Lung microvascular endothelial cell (primary cell): ENCODE measurements around the gene APBB2. TPM values are rescaled to one million over a fixed set of nuclear protein-coding genes. Genes with fewer than 3 reads are reported as not detected.
A peak's percentile ranks its signal among the peaks of the same experiment; 100 is the strongest.
"Not testable (repeated sequence)": the region's sequence is repeated elsewhere in the genome, so short reads cannot be mapped to it uniquely, and the experiment has no call there.

ENCODE experiments used
- DNase-seq, 2 donors: peaks; one replicate each; pipeline versions ENCODE4 v3.0.0 to v3.0.0-alpha.2; 2010; ENCODE audit warnings: low read depth in 2 of 2
- total RNA-seq: library from RNA; depleted of rRNA; stranded (reverse); fragments of >200 nt; gene quantifications from 2 replicates; pipeline ENCODE4 v1.2.1, GENCODE V29; 2014

Gene APBB2
- total RNA-seq, 1 donor from 2014 or later = 18.5 TPM

- DNase-seq = no peak
These were observed 377.1 kb downstream of the APBB2 start for GRCh38 chr4:40837094-40837870.

DNA sequence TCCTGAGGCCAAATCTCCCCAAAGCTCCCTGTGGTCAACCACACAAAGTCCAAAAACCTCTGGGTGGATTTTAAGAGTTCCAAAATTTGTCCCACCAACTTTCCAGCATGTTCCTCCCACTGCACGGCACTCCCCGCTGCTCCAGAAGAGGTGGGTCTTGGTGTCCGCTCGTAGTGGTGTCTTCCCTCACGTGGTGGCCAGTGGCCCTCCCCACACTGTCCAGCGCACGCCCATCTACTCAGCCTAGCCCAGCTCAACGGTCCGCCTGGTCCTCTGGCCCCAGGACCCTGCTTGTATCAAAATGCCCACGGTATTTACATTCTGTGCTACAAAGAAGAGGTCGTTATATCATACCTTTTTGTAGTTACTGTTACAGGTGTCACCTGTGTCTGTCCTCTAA lies 381.1 kb downstream of the APBB2 start:
- no peak for DNase-seq

- DNase-seq = no peak
These were observed 382.2 kb downstream of the APBB2 start for GRCh38 chr4:40832175-40832574.

DNA sequence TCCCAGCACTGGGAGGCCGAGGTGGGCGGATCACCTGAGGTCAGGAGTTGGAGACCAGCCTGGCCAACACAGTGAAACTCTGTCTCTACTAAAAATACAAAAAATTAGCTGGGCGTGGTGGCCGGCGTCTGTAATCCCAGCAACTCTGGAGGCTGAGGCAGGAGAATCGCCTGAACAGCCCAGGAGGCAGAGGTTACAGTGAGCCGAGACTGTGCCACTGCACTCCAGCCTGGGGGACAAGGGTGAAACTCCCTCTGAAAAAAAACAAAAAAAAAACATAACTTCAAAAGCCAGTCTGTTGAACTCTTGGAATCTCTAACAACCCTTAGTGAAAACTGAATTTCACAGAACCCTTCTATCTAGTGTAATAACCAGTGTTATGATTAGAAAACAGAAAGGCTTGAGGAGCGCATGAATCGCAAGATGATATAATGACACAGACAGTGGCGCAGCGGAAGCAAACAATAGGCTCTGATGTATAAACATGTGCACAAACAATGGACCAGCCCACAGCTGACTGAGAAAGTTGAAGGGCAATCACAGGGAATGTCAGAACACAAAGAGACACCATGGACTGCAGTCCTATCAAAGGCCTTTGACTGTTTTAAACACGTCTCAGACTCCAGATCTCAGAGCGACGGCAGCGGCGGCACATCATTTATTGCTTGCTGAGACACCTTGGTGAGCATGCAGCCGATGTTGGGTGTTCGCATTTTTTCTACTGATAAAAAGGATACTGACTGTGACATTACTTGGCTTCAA lies 383.0 kb downstream of the APBB2 start:
- no peak for DNase-seq

- no peak for DNase-seq
These were observed 384.8 kb downstream of the APBB2 start for GRCh38 chr4:40829586-40829985.

DNA sequence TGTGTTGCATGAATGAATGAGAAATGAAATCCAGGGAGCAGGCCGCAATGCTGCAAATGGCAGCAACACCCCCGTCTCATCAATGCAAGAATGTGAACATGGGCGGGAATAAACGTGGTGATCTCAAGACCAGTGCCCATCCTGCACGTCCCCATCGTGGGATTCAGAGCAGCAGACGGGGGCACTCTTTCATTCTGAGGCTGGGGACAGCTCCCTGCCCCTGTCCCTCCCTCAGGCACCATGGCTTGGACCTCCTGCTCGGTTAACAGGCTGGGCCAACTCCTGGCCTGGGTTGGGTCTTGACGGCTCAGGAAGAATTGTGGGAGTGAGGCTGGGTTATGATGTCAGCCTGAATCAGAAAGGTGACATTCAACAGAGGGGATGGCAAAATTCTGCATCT lies 385.7 kb downstream of the APBB2 start:
- DNase-seq = no peak

DNA sequence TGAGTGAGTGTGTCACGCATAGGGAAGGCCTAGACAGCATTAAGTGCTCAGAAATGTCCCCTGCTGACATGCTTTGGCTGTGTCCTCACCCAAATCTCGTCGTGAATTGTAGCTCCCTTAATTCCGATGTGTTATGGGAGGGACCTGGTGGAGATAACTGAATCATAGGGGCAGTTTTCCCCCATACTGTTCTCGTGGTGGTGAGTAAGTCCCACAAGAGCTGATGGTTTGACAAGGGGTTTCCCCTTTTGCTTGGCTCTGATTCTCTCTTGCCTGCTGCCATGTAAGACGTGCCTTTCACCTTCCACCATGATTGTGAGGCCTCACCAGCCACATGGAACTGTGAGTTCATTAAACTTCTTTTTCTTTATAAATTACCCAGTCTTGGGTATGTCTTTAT lies 386.6 kb downstream of the APBB2 start:
- no peak for DNase-seq

- no peak for DNase-seq
These were observed 387.5 kb downstream of the APBB2 start for GRCh38 chr4:40826821-40827220.

DNA sequence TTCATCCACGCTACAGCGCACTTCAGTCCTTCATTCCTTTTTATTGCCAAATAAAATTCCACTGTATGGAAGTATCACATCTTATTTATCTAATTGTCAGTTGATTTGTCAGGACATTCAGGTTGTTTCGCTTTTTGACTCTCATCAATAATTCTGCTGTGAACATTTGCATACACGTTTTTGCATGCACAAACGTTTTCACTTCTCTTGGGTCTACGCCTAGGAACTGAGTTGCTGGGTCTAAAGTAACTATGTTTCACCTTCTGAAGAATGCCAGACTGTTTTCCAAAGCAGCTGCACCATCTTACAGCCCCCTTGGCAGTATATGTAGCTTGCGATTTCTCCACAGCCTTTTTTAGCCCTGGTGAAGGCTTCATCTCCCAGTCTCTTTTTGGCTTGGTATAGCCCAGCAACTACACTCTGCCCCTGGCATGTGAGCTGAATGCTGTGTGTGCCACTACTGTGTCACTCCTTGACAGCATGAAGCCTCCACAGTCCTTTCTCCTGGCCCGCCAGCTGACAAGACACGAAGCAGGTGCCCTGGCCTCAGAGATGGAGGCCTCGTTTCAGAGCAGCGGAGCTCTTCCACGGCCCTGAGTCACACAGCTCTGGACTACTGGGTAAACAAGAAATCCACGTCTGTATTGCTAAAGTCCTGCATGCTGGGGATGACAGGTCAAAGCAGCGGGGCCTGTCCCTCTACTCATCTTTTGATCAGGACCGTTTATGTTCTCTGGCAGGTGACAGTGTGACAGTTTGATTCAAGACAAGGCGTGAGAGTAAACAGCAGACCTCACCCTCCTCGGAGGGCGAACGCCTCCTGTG lies 389.1 kb downstream of the APBB2 start:
- DNase-seq = no peak

- no peak for DNase-seq
These were observed 391.7 kb downstream of the APBB2 start for GRCh38 chr4:40822420-40823166.

- DNase-seq = no peak
These were observed 394.2 kb downstream of the APBB2 start for GRCh38 chr4:40820101-40820500.

DNA sequence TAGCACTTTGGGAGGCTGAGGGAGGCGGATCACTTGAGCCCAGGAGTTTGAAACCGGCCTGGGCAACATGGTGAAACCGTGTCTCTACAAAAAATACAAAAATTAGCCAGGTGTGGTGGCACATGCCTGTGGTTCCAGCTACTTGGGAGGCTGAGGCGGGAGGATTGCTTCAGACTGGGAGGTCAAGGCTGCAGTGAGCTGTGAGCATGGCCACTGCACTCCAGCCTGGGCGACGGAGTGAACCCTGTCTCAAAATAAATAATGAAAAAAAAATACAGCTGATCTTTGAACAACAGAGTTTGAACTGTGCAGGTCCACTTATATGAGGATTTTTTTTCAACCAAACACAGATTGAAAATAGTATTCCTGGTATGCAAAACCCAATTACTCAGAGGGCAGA lies 397.2 kb downstream of the APBB2 start:
- DNase-seq = not testable (repeated sequence)

GRCh38 chr4:40812856-40813255 lies 401.5 kb downstream of the APBB2 start:
- DNase-seq = no peak

DNA sequence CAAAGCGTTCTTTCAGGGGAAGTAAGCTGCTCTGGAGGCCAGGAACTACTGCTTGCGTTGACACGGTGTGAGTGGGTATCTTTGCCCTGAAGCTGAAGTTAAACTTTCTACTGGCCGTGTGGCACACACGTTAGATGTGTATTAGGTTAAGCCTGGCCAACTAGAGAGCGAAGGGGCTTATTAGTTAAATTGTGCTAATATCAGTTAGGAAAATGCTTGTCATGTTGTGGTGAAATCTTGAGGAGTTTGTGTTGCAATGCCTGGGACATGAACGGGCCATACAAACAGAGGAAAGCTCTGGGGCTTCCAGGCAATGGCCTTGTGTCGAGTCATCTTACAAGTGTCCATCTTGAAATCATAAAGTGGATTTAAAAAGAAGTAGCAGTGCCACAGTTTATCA lies 402.0 kb downstream of the APBB2 start:
- peak in 1 of 2 donors; percentile 35 for DNase-seq

GRCh38 chr4:40811956-40812355 lies 402.4 kb downstream of the APBB2 start:
- DNase-seq = peak in 1 of 2 donors; percentile 89

DNA sequence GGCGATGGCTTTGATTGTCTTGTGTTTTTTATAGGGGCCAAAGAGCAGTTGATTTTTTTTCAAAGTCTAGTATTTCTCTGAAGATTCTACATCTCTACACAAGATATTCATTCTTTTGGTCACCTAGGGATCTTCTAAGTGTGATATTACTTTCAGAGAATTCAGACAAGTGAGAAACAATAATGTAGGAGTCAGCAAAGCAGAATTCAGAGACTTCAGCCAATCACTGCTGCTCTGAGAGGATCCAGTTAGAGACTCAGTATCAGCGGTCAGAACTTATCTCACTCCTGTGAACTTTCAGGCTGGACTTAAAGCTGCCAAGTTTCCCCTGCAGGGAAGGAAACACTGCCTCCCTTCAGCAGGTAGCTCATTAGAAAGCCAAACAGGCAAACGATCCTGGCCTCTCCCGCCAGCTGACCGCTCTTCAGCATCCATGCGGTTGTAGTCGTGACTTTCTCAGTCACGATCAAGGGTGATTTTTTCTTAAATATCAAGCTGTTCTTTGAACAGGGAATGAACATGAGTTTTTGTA lies 405.4 kb downstream of the APBB2 start:
- DNase-seq = no peak

DNA sequence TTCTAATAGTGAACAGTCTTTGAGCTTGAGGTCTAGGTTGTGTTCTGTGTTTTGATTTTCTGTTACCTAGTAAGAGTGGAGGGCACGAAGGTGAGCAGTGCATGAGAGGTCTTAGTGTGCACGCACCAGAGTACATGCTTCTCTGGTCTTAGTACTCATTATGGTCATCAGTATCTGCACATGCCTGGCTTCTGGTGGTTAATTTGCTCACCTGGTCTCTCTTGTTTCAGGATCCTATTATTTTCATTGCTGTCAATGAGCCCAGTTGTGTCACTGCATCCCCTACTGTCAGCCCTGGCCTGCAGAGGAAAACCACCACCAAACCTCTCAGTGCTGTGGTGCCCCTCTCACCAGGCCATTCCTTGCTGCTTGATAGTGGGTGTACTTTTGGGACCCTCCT lies 409.7 kb downstream of the APBB2 start:
- no peak for DNase-seq

GRCh38 chr4:40800064-40800463 lies 414.3 kb downstream of the APBB2 start:
- DNase-seq = no peak

DNA sequence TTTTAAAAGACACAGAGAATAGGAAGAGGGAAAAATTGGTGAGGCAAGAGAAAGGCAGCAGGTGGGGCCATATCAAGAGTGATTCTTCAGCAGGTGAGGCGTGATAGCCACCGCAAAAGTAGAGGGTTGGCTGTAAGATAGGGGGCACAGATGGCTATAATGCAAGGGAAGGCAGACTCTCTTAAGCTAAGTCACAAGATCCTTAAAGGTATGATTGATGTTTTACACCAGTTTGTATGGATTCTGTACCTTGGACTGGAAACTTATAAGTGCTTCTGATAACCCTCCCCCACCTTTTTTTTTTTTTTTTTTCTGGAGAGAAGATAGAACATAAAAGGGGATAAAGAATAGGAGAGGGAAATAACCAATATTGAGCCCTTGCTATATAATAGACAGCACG lies 424.6 kb downstream of the APBB2 start:
- no peak for DNase-seq

DNA sequence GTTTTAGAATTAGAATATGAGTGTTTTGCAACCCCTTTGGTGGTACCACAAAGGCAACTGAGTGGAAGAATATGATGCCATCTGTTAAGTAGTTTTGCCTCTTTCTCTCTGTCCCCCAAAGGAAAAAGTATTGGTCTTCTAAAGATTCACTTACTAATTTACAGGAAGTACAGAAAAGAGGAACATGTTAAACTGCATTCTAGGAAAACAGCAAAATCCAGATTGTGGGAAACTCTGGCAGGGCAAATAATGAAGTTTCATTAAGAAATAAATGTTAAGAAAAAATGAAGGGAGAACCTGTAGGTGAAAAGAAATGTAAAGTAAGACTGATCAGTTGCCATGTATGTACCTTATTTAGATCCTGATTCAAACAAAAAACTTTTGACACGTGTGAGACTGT lies 425.3 kb downstream of the APBB2 start:
- no peak for DNase-seq

DNA sequence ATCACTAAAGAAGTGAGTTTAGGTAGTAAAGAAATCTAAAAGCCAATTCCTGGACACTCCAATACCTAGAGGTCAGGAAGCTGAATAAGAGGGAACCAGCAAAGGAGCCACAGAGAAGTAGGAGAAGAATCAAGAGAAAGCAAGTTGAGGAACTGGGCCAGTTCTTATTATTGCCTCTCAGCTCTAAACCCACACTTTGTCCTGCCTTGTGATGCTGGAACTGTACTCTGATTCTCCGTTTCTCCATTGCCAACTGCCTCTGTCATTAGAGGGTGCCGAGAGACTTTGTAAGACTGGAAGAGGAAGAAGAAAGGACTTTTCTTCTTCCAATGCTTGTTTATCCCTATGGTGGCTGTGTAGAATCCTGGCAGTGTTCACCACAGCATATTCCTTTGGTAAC lies 426.0 kb downstream of the APBB2 start:
- no peak for DNase-seq
